ENCODE data around the gene KLF2. TPM values are rescaled to one million over a fixed set of nuclear protein-coding genes. Genes with fewer than 3 reads are reported as not detected.
"Not testable (repeated sequence)": the region's sequence is repeated elsewhere in the genome, so short reads cannot be mapped to it uniquely, and the experiment has no call there.

KLF2 gene
- total and polyA plus RNA-seq, 2 donors (not counting 1 experiment from before 2014, with no cell fraction given), result 242 to 3,965 TPM

- Histone ChIP-seq H4K20me1 (ENCODE audit: control insufficient read depth, insufficient read depth, low read length, poor library complexity, severe bottlenecking) (no peaks in the 10 kb centered on the region), H3K4me2 (replicated peaks; ENCODE audit: low read depth, low read length, poor library complexity, severe bottlenecking) (peak overlapping the region; percentile 85), H2AFZ (ENCODE audit: insufficient read depth, low read depth, low read length, poor library complexity, severe bottlenecking) (no peak overlapping the region), H3K36me3 (replicated peaks in 1 of 2; ENCODE audit: control extremely low read depth in 1 of 2, control insufficient read depth in 1 of 2, extremely low read depth in 1 of 2, insufficient read depth in 2 of 2, low read length in 1 of 2) (no peaks in the 10 kb centered on the region), H3K4me1 (ENCODE audit: control insufficient read depth in 2 of 2, insufficient read depth in 2 of 2, low read length in 2 of 2) (peaks cover 37 to 45% of the 10 kb centered on the region in 2 donors), H3K79me2 (ENCODE audit: control insufficient read depth, insufficient read depth, low read length) (no peaks in the 10 kb centered on the region), H3K27me3 (replicated peaks in 1 of 4; ENCODE audit: control extremely low read depth in 1 of 4, control insufficient read depth in 3 of 4, insufficient read depth in 4 of 4, low read length in 3 of 4) (no peaks in the 10 kb centered on the region), H3K9ac (ENCODE audit: low read length) (no peak overlapping the region), H3K9me3 (ENCODE audit: control extremely low read depth in 1 of 3, control insufficient read depth in 2 of 3, insufficient read depth in 1 of 3, low read length in 2 of 3) (peaks cover 0 to 4% (median 0%) of the 10 kb centered on the region in 3 donors), H3K4me3 (ENCODE audit: control extremely low read depth in 1 of 5, extremely low read depth in 1 of 5, insufficient read depth in 1 of 5, low read depth in 2 of 5, low read length in 4 of 5) (no peak overlapping the region), H3K27ac (ENCODE audit: low read length in 2 of 2) (no peak overlapping the region)
- ChIA-PET CTCF (interaction anchor here (1.0 to 1.2 kb wide), 2 partner anchors 45 to 133 kb away, joined by 3 to 4 read pairs; no protein-coding TSS in a partner anchor), POLR2A (interaction anchor here (0.8 to 1.3 kb wide), 3 partner anchors 13 to 38 kb away, joined by 3 to 4 read pairs (median 3); no protein-coding TSS in a partner anchor)
- Mint-ChIP-seq H3K27me3 (no peaks in the 10 kb centered on the region), H3K4me3 (peak overlapping the region; percentile 77), H3K4me1 (peaks cover 50% of the 10 kb centered on the region), H3K27ac (peak overlapping the region; percentile 82), H3K9me3 (ENCODE audit: insufficient read depth) (no peaks in the 10 kb centered on the region)
- 97% methylated on average over 8 of the region's 9 CpGs for WGBS (ENCODE audit: insufficient coverage)
- DNase-seq (no peak), ATAC-seq (ENCODE audit: low read depth) (no peak)
- intact Hi-C loops (cut with micrococcal nuclease), result loop anchor here (5.0 kb wide), 1 partner anchor 37 kb away; no protein-coding TSS in a partner anchor
- no peak for TF ChIP-seq EZH2 (IDR thresholded peaks at IDR 0.05; ENCODE audit: borderline replicate concordance, insufficient read depth, low read depth, low read length, poor library complexity, severe bottlenecking)
- TF ChIP-seq CTCF (IDR thresholded peaks at IDR 0.05), result no peak
Measured at GRCh38 chr19:16284505-16284904, 40.1 kb upstream of the KLF2 start.

- Histone ChIP-seq H3K4me2 (replicated peaks; ENCODE audit: low read depth, low read length, poor library complexity, severe bottlenecking) (peak overlapping the region; percentile 15), H3K4me1 (ENCODE audit: control insufficient read depth in 2 of 2, insufficient read depth in 2 of 2, low read length in 2 of 2) (peaks cover 37 to 45% of the 10 kb centered on the region in 2 donors)
- H4K20me1 ChIP-seq (ENCODE audit: control insufficient read depth, insufficient read depth, low read length, poor library complexity, severe bottlenecking); H3K27me3 Mint-ChIP-seq; H2AFZ ChIP-seq (ENCODE audit: insufficient read depth, low read depth, low read length, poor library complexity, severe bottlenecking); H3K4me3 ChIP-seq (ENCODE audit: control extremely low read depth in 1 of 5, extremely low read depth in 1 of 5, insufficient read depth in 1 of 5, low read depth in 2 of 5, low read length in 4 of 5); H3K9me3 ChIP-seq (ENCODE audit: control extremely low read depth in 1 of 3, control insufficient read depth in 2 of 3, insufficient read depth in 1 of 3, low read length in 2 of 3); DNase-seq; H3K9me3 Mint-ChIP-seq (ENCODE audit: insufficient read depth); ATAC-seq (ENCODE audit: low read depth); H3K79me2 ChIP-seq (ENCODE audit: control insufficient read depth, insufficient read depth, low read length); H3K27ac ChIP-seq (ENCODE audit: low read length in 2 of 2); H3K9ac ChIP-seq (ENCODE audit: low read length); H3K27ac Mint-ChIP-seq; POLR2A ChIA-PET; H3K27me3 ChIP-seq (replicated peaks in 1 of 4; ENCODE audit: control extremely low read depth in 1 of 4, control insufficient read depth in 3 of 4, insufficient read depth in 4 of 4, low read length in 3 of 4); H3K36me3 ChIP-seq (replicated peaks in 1 of 2; ENCODE audit: control extremely low read depth in 1 of 2, control insufficient read depth in 1 of 2, extremely low read depth in 1 of 2, insufficient read depth in 2 of 2, low read length in 1 of 2); H3K4me3 Mint-ChIP-seq: not testable (repeated sequence)
- H3K4me1 Mint-ChIP-seq, result peaks cover 50% of the 10 kb centered on the region
- intact Hi-C loops (cut with micrococcal nuclease), result loop anchor here (5.0 kb wide), 1 partner anchor 37 kb away; the partner anchor contains the start of gene KLF2
- CTCF ChIA-PET, result interaction anchor here (1.2 kb wide), 1 partner anchor 132 kb away, joined by 3 read pairs; no protein-coding TSS in a partner anchor
- 100% methylated on average over 2 of the region's 3 CpGs for WGBS (ENCODE audit: insufficient coverage)
Measured at GRCh38 chr19:16285079-16285478, 39.5 kb upstream of the KLF2 start.

All from B cell (primary cell).